Common myeloid progenitor, CD34-positive (primary cell): ENCODE results near the gene SINHCAF.

Experiments
- CTCF ChIA-PET: fragments of 350-600 bp; sonication (Branson Sonifier 250); formaldehyde crosslinking; loops from one replicate; lab custom pipeline; 2021; ENCODE audit warnings: antibody characterized with exemption; lab: Charles Lee
- POLR2A ChIA-PET: fragments of 350-600 bp; sonication (Branson Sonifier 250); formaldehyde crosslinking; loops from one replicate; lab custom pipeline; 2021; ENCODE audit warnings: antibody characterized with exemption; lab: Charles Lee
- DNase-seq, 3 donors: peaks; one replicate each; pipeline versions ENCODE4 v3.0.0 to v3.0.0-alpha.2; 2013
- H3K27ac ChIP-seq, 2 experiments: 1 replicate in 1 of 2; 2 replicates in 1 of 2; pipeline ENCODE4 v1.7.0; 2013; ENCODE audit warnings: inconsistent platforms in 2 of 2, low read length in 2 of 2, mild to moderate bottlenecking in 2 of 2, low read depth in 1 of 2, moderate library complexity in 1 of 2; ENCODE audit not compliant: severe bottlenecking in 2 of 2, insufficient read depth in 1 of 2, poor library complexity in 1 of 2
- H3K27me3 ChIP-seq, 5 experiments: replicated peaks in 2 of 5; 1 replicate in 3 of 5; 2 replicates in 2 of 5; pipeline versions ENCODE4 v1.6.1 to v1.7.0; 2013; ENCODE audit warnings: low read length in 4 of 5, mild to moderate bottlenecking in 2 of 5, moderate library complexity in 2 of 5, inconsistent platforms in 1 of 5; ENCODE audit not compliant: insufficient read depth in 5 of 5, control insufficient read depth in 4 of 5
- H3K36me3 ChIP-seq, 4 experiments: 1 replicate in 2 of 4; 2 replicates in 2 of 4; pipeline versions ENCODE4 v1.6.1 to v1.7.0; 2013; ENCODE audit warnings: low read length in 3 of 4, control low read depth in 1 of 4, mild to moderate bottlenecking in 1 of 4; ENCODE audit not compliant: control insufficient read depth in 4 of 4, insufficient read depth in 4 of 4
- H3K4me1 ChIP-seq, 4 experiments: 1 replicate in 3 of 4; 2 replicates in 1 of 4; pipeline versions ENCODE4 v1.6.1 to v1.7.1; 2013; ENCODE audit warnings: low read length in 3 of 4, mild to moderate bottlenecking in 3 of 4, control low read depth in 1 of 4, inconsistent platforms in 1 of 4, moderate library complexity in 1 of 4; ENCODE audit not compliant: control insufficient read depth in 4 of 4, insufficient read depth in 4 of 4; ENCODE audit errors: control extremely low read depth in 1 of 4
- H3K4me3 ChIP-seq, 7 experiments: 1 replicate in 4 of 7; 2 replicates in 3 of 7; pipeline versions ENCODE4 v1.5.1 to v1.7.0; 2013; ENCODE audit warnings: mild to moderate bottlenecking in 7 of 7, low read length in 6 of 7, moderate library complexity in 6 of 7, inconsistent platforms in 2 of 7, low read depth in 2 of 7, control low read depth in 1 of 7; ENCODE audit not compliant: insufficient read depth in 4 of 7, control insufficient read depth in 1 of 7; ENCODE audit errors: extremely low read depth in 1 of 7
- H3K9me3 ChIP-seq, 5 experiments: 1 replicate in 4 of 5; 2 replicates in 1 of 5; pipeline versions ENCODE4 v1.6.1 to v1.7.1; 2013; ENCODE audit warnings: low read length in 4 of 5, mild to moderate bottlenecking in 2 of 5, inconsistent platforms in 1 of 5, low read depth in 1 of 5, moderate library complexity in 1 of 5; ENCODE audit not compliant: control insufficient read depth in 4 of 5, insufficient read depth in 2 of 5; ENCODE audit errors: control extremely low read depth in 1 of 5
- WGBS: methylation state at CpG from one replicate; pipeline ENCODE4 v1.1.5; 2013; ENCODE audit not compliant: insufficient coverage; 5-methylcytosine and 5-hydroxymethylcytosine counted together

Gene SINHCAF

DNA sequence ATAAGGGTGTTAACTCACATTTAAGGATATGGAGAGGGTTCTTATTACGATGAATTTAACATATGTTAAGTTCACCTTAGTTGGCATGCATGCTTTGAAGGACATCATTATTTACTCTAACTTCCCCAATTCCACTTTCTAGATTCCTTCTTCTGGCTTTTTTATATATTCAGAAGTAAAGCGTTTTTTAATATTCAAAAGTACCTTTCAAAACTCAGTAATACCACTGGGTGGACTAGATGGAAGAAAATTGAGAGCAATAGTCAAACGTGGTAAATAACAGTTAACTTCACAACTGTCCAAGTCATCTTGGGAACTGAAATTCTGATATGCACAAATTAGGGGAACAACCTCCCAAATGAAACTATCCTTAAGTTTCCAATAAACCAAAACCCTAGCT is 9.1 kb downstream of the SINHCAF start:
- Histone ChIP-seq H3K36me3 (peaks cover 0 to 4% (median 0%) of the 10 kb centered on the region in 4 experiments), H3K27me3 (no peaks in the 10 kb centered on the region), H3K9me3 (no peaks in the 10 kb centered on the region), H3K27ac (peak overlapping the region; percentile 30 to 80), H3K4me3 (peak overlapping the region in 6 of 7 experiments; percentile 56 to 84 (median 66)), H3K4me1 (peaks cover 26 to 58% (median 47%) of the 10 kb centered on the region in 4 experiments)
- ChIA-PET CTCF (interaction anchor here (0.6 to 1.1 kb wide), 3 partner anchors 45 to 48 kb away, joined by 3 to 4 read pairs (median 3); no protein-coding TSS in a partner anchor), POLR2A (interaction anchor here (0.6 kb wide), 1 partner anchor 17 kb away, joined by 3 read pairs; no protein-coding TSS in a partner anchor)
- peak in 2 of 3 donors; percentile 32 to 53 for DNase-seq
- no CpG with 5 or more reads among the region's 3 CpGs for WGBS

DNA sequence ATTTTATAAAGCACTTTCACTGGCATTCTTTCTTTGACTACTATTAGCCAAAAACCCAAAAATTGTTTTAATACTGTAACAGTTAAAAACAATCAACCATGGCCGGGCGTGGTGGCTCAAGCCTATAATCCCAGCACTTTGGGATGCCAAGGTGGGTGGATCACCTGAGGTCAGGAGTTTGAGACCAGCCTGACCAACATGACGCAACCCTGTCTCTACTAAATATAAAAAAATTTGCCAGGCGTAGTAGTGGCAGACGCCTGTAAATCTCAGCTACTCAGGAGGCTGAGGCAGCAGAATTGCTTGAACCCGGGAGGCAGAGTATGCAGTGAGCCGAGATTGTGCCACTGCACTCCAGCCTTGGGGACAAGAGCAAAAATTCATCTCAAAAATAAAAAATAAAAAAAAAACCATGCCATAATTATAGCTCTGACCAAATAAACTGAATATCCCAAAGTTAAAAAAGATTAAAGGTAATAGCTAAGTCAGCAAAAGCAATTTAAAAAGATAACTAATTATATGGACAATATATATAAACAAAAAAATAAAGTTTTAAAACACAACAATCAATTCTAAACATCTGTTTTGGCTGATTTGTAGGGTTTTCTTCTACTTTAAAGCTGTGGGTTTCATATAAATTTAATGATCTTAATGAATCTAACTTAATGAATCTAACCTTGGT is 10.0 kb downstream of the SINHCAF start:
- H3K36me3 ChIP-seq = peaks cover 0 to 12% (median 2%) of the 10 kb centered on the region in 4 experiments
- ChIA-PET POLR2A (interaction anchor here (0.6 kb wide), 1 partner anchor 18 kb away, joined by 3 read pairs; no protein-coding TSS in a partner anchor), CTCF (interaction anchor here (0.6 to 1.1 kb wide), 2 partner anchors 44 to 1422 kb away, joined by 3 to 4 read pairs; no protein-coding TSS in a partner anchor)
- no peak for DNase-seq
- no peaks in the 10 kb centered on the region for H3K9me3 ChIP-seq
- H3K27ac ChIP-seq = peak overlapping the region in 1 of 2 experiments; percentile 80
- 100% methylated on average over 4 of the region's 7 CpGs for WGBS
- H3K4me3 ChIP-seq = no peak overlapping the region
- peaks cover 21 to 48% (median 38%) of the 10 kb centered on the region in 4 experiments for H3K4me1 ChIP-seq
- H3K27me3 ChIP-seq = no peaks in the 10 kb centered on the region

DNA sequence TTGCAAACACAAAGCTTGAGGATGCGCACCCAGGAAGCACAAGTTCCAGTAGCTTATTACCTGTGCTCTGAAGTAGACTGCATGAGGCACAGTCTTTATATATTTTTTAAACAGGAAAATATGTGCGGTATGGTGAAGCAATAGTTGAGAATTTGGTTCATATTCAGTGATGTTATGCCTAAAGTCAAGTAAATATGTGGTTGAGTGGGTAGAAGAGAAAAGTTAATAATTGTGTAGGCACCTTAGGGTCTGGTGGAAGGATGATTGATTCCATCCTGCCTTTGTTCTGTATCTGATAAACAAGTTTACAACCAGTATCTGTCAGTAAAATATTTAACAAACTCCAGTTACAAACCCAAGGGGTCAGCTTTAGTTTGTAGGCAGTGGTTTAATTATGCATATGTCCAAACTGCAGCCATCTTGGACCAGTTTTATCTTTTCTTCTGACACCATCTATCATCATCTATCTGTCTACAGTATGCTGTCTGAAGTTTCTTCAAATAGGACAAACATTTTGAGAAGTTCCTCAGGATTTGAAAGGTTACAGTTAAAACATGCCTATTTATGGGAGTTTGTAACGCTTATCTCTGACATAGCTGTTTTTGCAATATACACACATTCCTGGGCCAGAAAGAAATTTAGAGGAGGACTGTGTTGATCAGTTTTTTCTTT is 10.8 kb downstream of the SINHCAF start:
- no peak overlapping the region for H3K4me3 ChIP-seq
- H3K36me3 ChIP-seq = peaks cover 0 to 14% (median 2%) of the 10 kb centered on the region in 4 experiments
- H3K27ac ChIP-seq = peak overlapping the region in 1 of 2 experiments; percentile 6
- DNase-seq = no peak
- no peaks in the 10 kb centered on the region for H3K27me3 ChIP-seq
- no peaks in the 10 kb centered on the region for H3K9me3 ChIP-seq
- peaks cover 17 to 40% (median 35%) of the 10 kb centered on the region in 4 experiments for H3K4me1 ChIP-seq
- CTCF ChIA-PET = no interaction called here
- WGBS = 100% methylated on average over 2 of the region's 3 CpGs
- POLR2A ChIA-PET = no interaction called here

- POLR2A ChIA-PET = no interaction called here
- Histone ChIP-seq H3K4me3 (no peak overlapping the region), H3K27me3 (no peaks in the 10 kb centered on the region), H3K36me3 (peaks cover 0 to 17% (median 5%) of the 10 kb centered on the region in 4 experiments), H3K4me1 (peaks cover 0 to 20% (median 12%) of the 10 kb centered on the region in 4 experiments), H3K9me3 (no peaks in the 10 kb centered on the region), H3K27ac (no peak overlapping the region)
- no peak for DNase-seq
- WGBS = no CpG with 5 or more reads among the region's 1 CpG
- CTCF ChIA-PET = interaction anchor here (1.2 kb wide), 1 partner anchor 10 kb away, joined by 3 read pairs; no protein-coding TSS in a partner anchor
Measured at GRCh38 chr12:31312431-31312830, 13.5 kb downstream of the SINHCAF start.

DNA sequence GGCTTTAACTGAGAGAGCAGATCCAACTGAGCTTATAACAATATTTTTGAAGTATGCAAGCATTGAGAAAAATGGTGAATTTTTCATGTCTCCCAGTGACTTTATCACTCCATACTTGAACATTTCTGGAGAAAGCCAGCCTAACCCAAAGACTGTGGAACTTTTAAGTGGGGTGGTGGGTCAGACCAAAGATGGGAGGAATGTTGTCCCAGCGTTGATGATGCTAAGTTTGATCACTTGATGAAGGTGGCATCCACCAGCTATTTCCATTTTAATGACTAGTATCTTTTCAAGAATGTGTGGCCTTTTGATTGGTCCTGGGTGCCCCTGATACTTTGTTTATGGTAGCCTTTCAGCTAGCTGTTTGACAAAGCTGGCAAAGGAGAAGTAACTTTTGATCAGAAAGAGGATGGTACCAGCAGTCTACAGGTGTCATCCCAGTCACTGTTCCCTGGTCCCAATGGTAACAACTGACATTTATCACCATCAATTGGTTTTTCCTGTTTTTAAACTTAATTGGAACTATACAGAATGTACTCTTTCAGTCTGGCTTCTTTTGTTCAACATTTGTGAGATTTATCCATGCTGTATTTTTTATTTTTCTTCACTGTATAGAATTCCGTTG is 14.2 kb downstream of the SINHCAF start:
- Histone ChIP-seq H3K27me3 (no peaks in the 10 kb centered on the region), H3K36me3 (peaks cover 3 to 17% (median 5%) of the 10 kb centered on the region in 4 experiments), H3K9me3 (no peaks in the 10 kb centered on the region), H3K4me1 (peaks cover 0 to 15% (median 5%) of the 10 kb centered on the region in 4 experiments), H3K4me3 (no peak overlapping the region), H3K27ac (no peak overlapping the region)
- ChIA-PET CTCF (interaction anchor here (1.2 kb wide), 1 partner anchor 9 kb away, joined by 3 read pairs; no protein-coding TSS in a partner anchor), POLR2A (no interaction called here)
- DNase-seq = no peak
- no CpG with 5 or more reads among the region's 2 CpGs for WGBS

DNA sequence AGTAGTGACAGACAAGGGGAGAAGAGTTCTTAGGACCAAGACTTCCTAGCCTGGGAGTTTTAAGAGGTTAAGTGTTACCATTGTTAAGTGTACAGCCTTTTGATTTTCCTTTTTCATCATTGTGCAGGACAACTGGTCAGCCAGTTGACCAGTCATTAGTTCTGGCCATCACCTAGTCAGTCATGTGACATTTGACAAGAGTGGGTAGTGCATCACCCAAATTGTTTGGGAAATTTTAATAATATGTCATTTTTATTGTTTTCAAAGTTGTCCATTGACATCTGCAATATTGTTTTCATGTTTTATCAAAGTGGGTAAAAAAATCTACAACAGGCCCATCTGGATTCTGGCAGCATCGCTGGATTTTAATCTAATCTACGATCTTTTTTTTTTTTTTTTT is 15.5 kb downstream of the SINHCAF start:
- peaks cover 0 to 6% (median 2%) of the 10 kb centered on the region in 4 experiments for H3K4me1 ChIP-seq
- H3K27me3 ChIP-seq = no peaks in the 10 kb centered on the region
- WGBS = 94% methylated on average over 2 of the region's 2 CpGs
- no peak overlapping the region for H3K4me3 ChIP-seq
- no peaks in the 10 kb centered on the region for H3K9me3 ChIP-seq
- ChIA-PET POLR2A (no interaction called here), CTCF (no interaction called here)
- H3K36me3 ChIP-seq = peaks cover 3 to 17% (median 5%) of the 10 kb centered on the region in 4 experiments
- no peak overlapping the region for H3K27ac ChIP-seq
- no peak for DNase-seq
